Fibroblast of villous mesenchyme (primary cell): ENCODE results near the gene GLS. TPM values are rescaled to one million over a fixed set of nuclear protein-coding genes. Genes with fewer than 3 reads are reported as not detected.
"Not testable (repeated sequence)": the region's sequence is repeated elsewhere in the genome, so short reads cannot be mapped to it uniquely, and the experiment has no call there.

Experiments
- DNase-seq: peaks from one replicate; pipeline ENCODE4 v3.0.0-alpha.2; 2010; ENCODE audit warnings: low read depth
- H3K4me3 ChIP-seq: 2 replicates; pipeline ENCODE4 v1.5.1; 2011; ENCODE audit warnings: low read depth, mild to moderate bottlenecking, low read length
- total RNA-seq: library from RNA; depleted of rRNA; stranded (reverse); fragments of >200 nt; gene quantifications from 2 replicates; pipeline ENCODE4 v1.2.3, GENCODE V29; 2012
- TF ChIP-seq, protein P1 (sequence below): IDR thresholded peaks from 2 replicates; pipeline ENCODE4 v1.5.1; 2012; ENCODE audit warnings: low read depth, mild to moderate bottlenecking, low read length; ENCODE audit not compliant: insufficient read depth

GLS gene
- total RNA-seq, 1 donor, result 519 TPM

GRCh38 chr2:190844700-190845401, 35.8 kb upstream of the GLS start:
- DNase-seq, result no peak
- TF ChIP-seq, protein P1, sequence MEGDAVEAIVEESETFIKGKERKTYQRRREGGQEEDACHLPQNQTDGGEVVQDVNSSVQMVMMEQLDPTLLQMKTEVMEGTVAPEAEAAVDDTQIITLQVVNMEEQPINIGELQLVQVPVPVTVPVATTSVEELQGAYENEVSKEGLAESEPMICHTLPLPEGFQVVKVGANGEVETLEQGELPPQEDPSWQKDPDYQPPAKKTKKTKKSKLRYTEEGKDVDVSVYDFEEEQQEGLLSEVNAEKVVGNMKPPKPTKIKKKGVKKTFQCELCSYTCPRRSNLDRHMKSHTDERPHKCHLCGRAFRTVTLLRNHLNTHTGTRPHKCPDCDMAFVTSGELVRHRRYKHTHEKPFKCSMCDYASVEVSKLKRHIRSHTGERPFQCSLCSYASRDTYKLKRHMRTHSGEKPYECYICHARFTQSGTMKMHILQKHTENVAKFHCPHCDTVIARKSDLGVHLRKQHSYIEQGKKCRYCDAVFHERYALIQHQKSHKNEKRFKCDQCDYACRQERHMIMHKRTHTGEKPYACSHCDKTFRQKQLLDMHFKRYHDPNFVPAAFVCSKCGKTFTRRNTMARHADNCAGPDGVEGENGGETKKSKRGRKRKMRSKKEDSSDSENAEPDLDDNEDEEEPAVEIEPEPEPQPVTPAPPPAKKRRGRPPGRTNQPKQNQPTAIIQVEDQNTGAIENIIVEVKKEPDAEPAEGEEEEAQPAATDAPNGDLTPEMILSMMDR, result no peak
- H3K4me3 ChIP-seq, result no peak overlapping the region

DNA sequence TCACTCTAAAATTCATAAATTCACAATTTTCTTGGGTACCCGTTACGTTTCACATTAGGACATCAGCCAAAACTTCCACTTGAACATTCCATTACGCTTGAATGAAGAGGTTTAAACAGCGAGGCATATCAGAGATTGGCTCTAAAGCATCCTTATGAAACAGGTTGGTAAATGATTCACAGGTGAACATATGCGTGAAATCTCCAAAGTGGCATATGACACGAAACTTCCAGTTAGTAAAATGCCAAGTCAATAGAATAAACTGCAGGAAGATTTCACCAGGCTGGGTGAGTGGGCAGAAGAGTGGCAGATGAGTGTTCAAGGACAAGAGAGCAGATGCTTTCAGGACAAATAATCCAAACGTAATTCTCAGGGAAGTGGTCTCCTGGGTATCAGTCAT, 33.9 kb upstream of the GLS start:
- H3K4me3 ChIP-seq, result no peak overlapping the region
- DNase-seq, result no peak
- TF ChIP-seq, protein P1, result no peak

DNA sequence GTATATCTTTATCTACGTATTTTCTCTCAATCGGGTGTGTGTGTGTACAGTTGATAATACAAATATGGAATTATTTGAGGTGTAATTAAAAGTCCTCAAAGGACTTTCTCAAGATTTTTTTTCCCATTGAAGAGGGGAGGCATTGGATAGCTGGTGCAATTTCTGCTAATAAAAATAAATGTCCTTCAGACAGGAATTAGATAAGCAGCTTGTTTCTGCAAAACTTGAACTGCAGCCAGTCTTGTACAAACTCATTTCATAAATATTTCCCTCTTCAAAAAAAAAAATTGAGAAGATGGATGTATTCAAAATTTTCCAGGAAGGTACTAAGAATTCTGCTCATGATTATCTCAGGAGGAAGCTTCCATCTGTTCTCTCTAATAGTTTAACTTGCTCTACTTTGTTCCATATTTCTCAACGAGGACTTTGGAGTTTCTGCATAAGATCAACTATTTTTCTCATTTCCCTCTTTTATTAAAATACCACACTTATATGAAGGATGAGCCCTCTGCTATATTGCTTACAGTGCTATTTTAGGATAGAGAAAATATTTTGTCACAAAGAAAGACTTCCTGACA, 33.0 kb upstream of the GLS start:
- H3K4me3 ChIP-seq, result no peak overlapping the region
- TF ChIP-seq, protein P1, result no peak
- DNase-seq, result peak; percentile 79

DNA sequence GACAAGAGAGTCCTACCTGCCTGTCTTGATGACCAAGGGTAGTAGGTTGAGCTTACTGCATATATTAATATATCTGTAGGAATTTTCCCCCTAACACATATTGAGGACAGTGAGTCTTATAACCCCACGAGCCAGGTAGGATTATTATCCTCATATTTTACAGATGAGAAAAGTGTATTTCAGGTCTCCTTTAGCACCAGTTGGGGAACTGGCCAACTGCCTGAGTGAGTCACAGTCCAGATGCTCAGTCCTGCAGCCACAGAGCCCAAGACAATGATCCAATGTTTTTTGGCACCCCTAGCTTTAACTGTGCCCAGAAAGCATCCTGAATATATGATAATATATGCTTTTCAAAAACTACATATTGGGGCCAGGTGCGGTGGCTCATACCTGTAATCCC, 30.8 kb upstream of the GLS start:
- TF ChIP-seq, protein P1, result peak; percentile 2
- no peak overlapping the region for H3K4me3 ChIP-seq
- DNase-seq, result peak; percentile 51

- not testable (repeated sequence) for H3K4me3 ChIP-seq, DNase-seq
Measured at GRCh38 chr2:190853022-190853421, 27.6 kb upstream of the GLS start.

- DNase-seq, result no peak
- no peak overlapping the region for H3K4me3 ChIP-seq
Measured at GRCh38 chr2:190853531-190854383, 26.9 kb upstream of the GLS start.

More at GRCh38 chr2:190853531-190854383, 26.9 kb upstream of the GLS start:
- TF ChIP-seq, protein P1, result no peak
